Testis (tissue), 3 donors: ENCODE measurements around the gene OPN1MW3. TPM values are rescaled to one million over a fixed set of nuclear protein-coding genes. Genes with fewer than 3 reads are reported as not detected.
"Not testable (repeated sequence)": the region's sequence is repeated elsewhere in the genome, so short reads cannot be mapped to it uniquely, and the experiment has no call there.

Experiments
- DNase-seq: peaks from one replicate; pipeline ENCODE4 v3.0.0-alpha.2; 2019
- H3K27ac ChIP-seq, 2 donors: fragments of 200-600 bp; sonication (generic); one replicate each; pipeline ENCODE4 v1.5.1; 2019
- H3K27me3 ChIP-seq: fragments of 200-600 bp; sonication (generic); one replicate; pipeline ENCODE4 v1.5.1; 2019
- H3K36me3 ChIP-seq: fragments of 200-600 bp; sonication (generic); one replicate; pipeline ENCODE4 v1.5.1; 2017; ENCODE audit warnings: low read depth; ENCODE audit errors: missing control alignments
- H3K4me1 ChIP-seq: fragments of 200-600 bp; sonication (generic); one replicate; pipeline ENCODE4 v1.5.1; 2019
- H3K4me3 ChIP-seq, 2 donors: fragments of 200-600 bp; sonication (generic); one replicate each; pipeline ENCODE4 v1.5.1; 2017 to 2019
- H3K9me3 ChIP-seq: fragments of 200-600 bp; sonication (generic); one replicate; pipeline ENCODE4 v1.5.1; 2017
- CTCF ChIP-seq, 3 experiments: fragments of 450-650 bp in 2 of 3; fragments of 200-600 bp in 1 of 3; sonication (generic) in 1 of 3; IDR thresholded peaks; one replicate each; pipeline ENCODE4 v1.5.1; 2016 to 2019; ENCODE audit warnings: antibody characterized with exemption in 3 of 3, mild to moderate bottlenecking in 2 of 3, moderate library complexity in 1 of 3
- POLR2A ChIP-seq: fragments of 450-650 bp; IDR thresholded peaks from one replicate; pipeline ENCODE4 v1.6.1; 2017; ENCODE audit warnings: antibody characterized with exemption, mild to moderate bottlenecking, moderate library complexity
- WGBS, 2 donors: methylation state at CpG; one replicate each; pipeline ENCODE4 v1.1.5; 2018; 5-methylcytosine and 5-hydroxymethylcytosine counted together
- intact Hi-C: fragments of 100-400 bp; cut with DNase I; formaldehyde crosslinking; loops from one replicate; pipeline ENCODE4 v1.15.1; 2023; ENCODE audit warnings: low total_unique reads
- polyA plus RNA-seq: library from polyadenylated mRNA; stranded (reverse); fragments of 350-450 nt; fragmentation: Illumina TruSeq; extraction: RNeasy Lipid Tissue Mini Kit (QIAGEN cat#74804); gene quantifications from one replicate; pipeline ENCODE4 v1.2.3, GENCODE V29; 2014; ENCODE audit warnings: low read depth, low replicate concordance; ENCODE audit not compliant: insufficient read depth
- total RNA-seq, 2 donors: library from RNA; depleted of rRNA; stranded (reverse); fragments of >200 nt; gene quantifications; one replicate each; pipeline ENCODE4 v1.2.3, GENCODE V29; 2016

Gene OPN1MW3
- total and polyA plus RNA-seq, 3 donors from 2014 or later: not detected

- H3K4me1 ChIP-seq, H3K27ac ChIP-seq, intact Hi-C loops, H3K36me3 ChIP-seq, H3K27me3 ChIP-seq, DNase-seq, H3K9me3 ChIP-seq, H3K4me3 ChIP-seq: not testable (repeated sequence)
- WGBS, 2 donors: 33% methylated on average over 1 of the region's 17 CpGs; no CpG with 5 or more reads in 1 of the 2 donors
Observed at GRCh38 chrX:154247377-154248045, 9.9 kb upstream of the OPN1MW3 start.

GRCh38 chrX:154248076-154248475 is 9.3 kb upstream of the OPN1MW3 start:
- DNase-seq, H3K4me1 ChIP-seq, intact Hi-C loops, H3K27ac ChIP-seq, H3K27me3 ChIP-seq, H3K36me3 ChIP-seq, H3K9me3 ChIP-seq, H3K4me3 ChIP-seq: not testable (repeated sequence)
- WGBS, 2 donors: no CpG with 5 or more reads among the region's 10 CpGs

GRCh38 chrX:154258711-154259110 is 1.3 kb downstream of the OPN1MW3 start:
- H3K4me3 ChIP-seq, H3K9me3 ChIP-seq, H3K27ac ChIP-seq, H3K36me3 ChIP-seq, DNase-seq, intact Hi-C loops, H3K27me3 ChIP-seq, H3K4me1 ChIP-seq: not testable (repeated sequence)
- WGBS, 2 donors: no CpG with 5 or more reads among the region's 10 CpGs

GRCh38 chrX:154263072-154263471 is 5.7 kb downstream of the OPN1MW3 start:
- H3K36me3 ChIP-seq, H3K4me1 ChIP-seq, intact Hi-C loops, H3K27ac ChIP-seq, H3K27me3 ChIP-seq, H3K4me3 ChIP-seq, H3K9me3 ChIP-seq, DNase-seq: not testable (repeated sequence)
- no CpG with 5 or more reads among the region's 6 CpGs for WGBS, 2 donors

GRCh38 chrX:154269245-154269644 is 11.9 kb downstream of the OPN1MW3 start:
- H3K27me3 ChIP-seq, intact Hi-C loops, H3K4me3 ChIP-seq, H3K27ac ChIP-seq, DNase-seq, H3K4me1 ChIP-seq, H3K36me3 ChIP-seq, H3K9me3 ChIP-seq: not testable (repeated sequence)
- no CpG with 5 or more reads among the region's 3 CpGs for WGBS, 2 donors

GRCh38 chrX:154284489-154285338 is 27.3 kb downstream of the OPN1MW3 start:
- WGBS, 2 donors: no CpG with 5 or more reads among the region's 23 CpGs
- H3K4me1 ChIP-seq, DNase-seq, intact Hi-C loops, H3K4me3 ChIP-seq, H3K27me3 ChIP-seq, H3K27ac ChIP-seq, H3K36me3 ChIP-seq, H3K9me3 ChIP-seq: not testable (repeated sequence)

- H3K4me1 ChIP-seq, H3K36me3 ChIP-seq, intact Hi-C loops, H3K9me3 ChIP-seq, H3K27me3 ChIP-seq, DNase-seq, H3K4me3 ChIP-seq, H3K27ac ChIP-seq: not testable (repeated sequence)
- no CpG with 5 or more reads among the region's 10 CpGs for whole genome bisulfite sequencing, 2 donors
Observed at GRCh38 chrX:154286406-154286805, 29.0 kb downstream of the OPN1MW3 start.

- WGBS, 2 donors: 53 to 77% methylated on average over 6 to 19 of the region's 39 CpGs
- H3K27me3 ChIP-seq: no peaks in the 10 kb centered on the region
- no peak for DNase-seq
- no peaks in the 10 kb centered on the region for H3K36me3 ChIP-seq
- H3K27ac ChIP-seq: peak within 1 kb of the TSS in 1 of 2 donors; percentile 41
- TF ChIP-seq POLR2A: no peak
- TF ChIP-seq CTCF (IDR thresholded peaks at IDR 0.05): no peak
- H3K4me3 ChIP-seq: peak within 1 kb of the TSS in 1 of 2 donors; percentile 15
- H3K9me3 ChIP-seq: no peaks in the 10 kb centered on the region
- H3K4me1 ChIP-seq: no peaks in the 10 kb centered on the region
- intact Hi-C loops: no loop called here
Observed at GRCh38 chrX:154294791-154295574, 37.6 kb downstream of the OPN1MW3 start, which contains the start of gene TEX28. TSS of gene TEX28 (minus strand) at chrX:154295124. CDS start at chrX:154292117, 3,007 bp downstream.
